ENCODE data around the gene RETREG1.
"Not testable (repeated sequence)": the region's sequence is repeated elsewhere in the genome, so short reads cannot be mapped to it uniquely, and the experiment has no call there.

The RETREG1 gene

GRCh38 chr5:16617274-16617968, 624 bp upstream of the RETREG1 start:
- no peak for DNase-seq (ENCODE audit: low spot score)

- no peak for DNase-seq (ENCODE audit: low spot score)
Observed at GRCh38 chr5:16615741-16616535, 859 bp downstream of the RETREG1 start.

- no peak for DNase-seq (ENCODE audit: low spot score)
Observed at GRCh38 chr5:16612007-16612406, 4.8 kb downstream of the RETREG1 start.

- not testable (repeated sequence) for DNase-seq (ENCODE audit: low spot score)
Observed at GRCh38 chr5:16610896-16611295, 5.9 kb downstream of the RETREG1 start.

GRCh38 chr5:16609412-16609811, 7.4 kb downstream of the RETREG1 start:
- DNase-seq (ENCODE audit: low spot score), result no peak

GRCh38 chr5:16606628-16607027, 10.2 kb downstream of the RETREG1 start:
- no peak for DNase-seq (ENCODE audit: low spot score)

GRCh38 chr5:16603701-16604100, 13.1 kb downstream of the RETREG1 start:
- no peak for DNase-seq (ENCODE audit: low spot score)

- no peak for DNase-seq (ENCODE audit: low spot score)
Observed at GRCh38 chr5:16603295-16603694, 13.5 kb downstream of the RETREG1 start.

GRCh38 chr5:16602182-16602581, 14.6 kb downstream of the RETREG1 start:
- DNase-seq (ENCODE audit: low spot score), result no peak

- DNase-seq (ENCODE audit: low spot score), result no peak
Observed at GRCh38 chr5:16600946-16601345, 15.9 kb downstream of the RETREG1 start.

- no peak for DNase-seq (ENCODE audit: low spot score)
Observed at GRCh38 chr5:16600397-16600796, 16.4 kb downstream of the RETREG1 start.

- DNase-seq (ENCODE audit: low spot score), result no peak
Observed at GRCh38 chr5:16597946-16598694, 18.7 kb downstream of the RETREG1 start.

- DNase-seq (ENCODE audit: low spot score), result peak; percentile 72
Observed at GRCh38 chr5:16596581-16596940, 20.2 kb downstream of the RETREG1 start.

- no peak for DNase-seq (ENCODE audit: low spot score)
Observed at GRCh38 chr5:16595881-16596580, 20.8 kb downstream of the RETREG1 start.

GRCh38 chr5:16593628-16594027, 23.2 kb downstream of the RETREG1 start:
- peak; percentile 48 for DNase-seq (ENCODE audit: low spot score)

GRCh38 chr5:16593013-16593412, 23.8 kb downstream of the RETREG1 start:
- peak; percentile 78 for DNase-seq (ENCODE audit: low spot score)

GRCh38 chr5:16592255-16592654, 24.5 kb downstream of the RETREG1 start:
- no peak for DNase-seq (ENCODE audit: low spot score)

- DNase-seq (ENCODE audit: low spot score), result no peak
Observed at GRCh38 chr5:16590685-16591084, 26.1 kb downstream of the RETREG1 start.

- no peak for DNase-seq (ENCODE audit: low spot score)
Observed at GRCh38 chr5:16589658-16590057, 27.1 kb downstream of the RETREG1 start.

GRCh38 chr5:16588434-16589214, 28.2 kb downstream of the RETREG1 start:
- no peak for DNase-seq (ENCODE audit: low spot score)

GRCh38 chr5:16586556-16586955, 30.2 kb downstream of the RETREG1 start:
- DNase-seq (ENCODE audit: low spot score), result no peak

All from AG08395 (cell line).